OCI-LY1 (cell line): Measurements from ENCODE around the gene GFPT1.

Experiments used
- H2AFZ ChIP-seq: fragments of 200-600 bp; sonication (generic), shearing (Covaris generic); 2 replicates; pipeline ENCODE4 v1.6.0; 2014; ENCODE audit warnings: antibody characterized with exemption, mild to moderate bottlenecking, low read length
- H3F3A ChIP-seq: fragments of 200-600 bp; sonication (generic), shearing (Covaris generic); 2 replicates; pipeline ENCODE4 v1.6.0; 2014; ENCODE audit warnings: mild to moderate bottlenecking, antibody characterized with exemption, low read length, moderate library complexity; ENCODE audit not compliant: insufficient read depth
- H3K27ac ChIP-seq: fragments of 200-600 bp; sonication (generic); 2 replicates; pipeline ENCODE4 v1.5.1; 2014; ENCODE audit warnings: low read length, mixed run types, mild to moderate bottlenecking, low read depth; ENCODE audit not compliant: poor library complexity, severe bottlenecking
- H3K27me3 ChIP-seq: fragments of 200-600 bp; sonication (generic); 2 replicates; pipeline ENCODE4 v1.6.0; 2014; ENCODE audit warnings: antibody characterized with exemption, mild to moderate bottlenecking, low read length, moderate library complexity; ENCODE audit not compliant: insufficient read depth
- H3K36me3 ChIP-seq: fragments of 200-600 bp; sonication (generic); 2 replicates; pipeline ENCODE4 v1.6.1; 2014; ENCODE audit warnings: mild to moderate bottlenecking, antibody characterized with exemption, low read length, moderate library complexity, mixed read lengths; ENCODE audit not compliant: insufficient read depth
- H3K4me1 ChIP-seq: fragments of 200-600 bp; sonication (generic); 2 replicates; pipeline ENCODE4 v1.5.1; 2014; ENCODE audit warnings: mild to moderate bottlenecking, low read length, moderate library complexity; ENCODE audit not compliant: insufficient read depth, severe bottlenecking
- H3K4me2 ChIP-seq: fragments of 200-600 bp; sonication (generic), shearing (Covaris generic); 2 replicates; pipeline ENCODE4 v1.6.1; 2014; ENCODE audit warnings: low read length
- H3K4me3 ChIP-seq: fragments of 200-600 bp; sonication (generic); 2 replicates; pipeline ENCODE4 v1.5.1; 2014; ENCODE audit warnings: low read length, low read depth, mild to moderate bottlenecking, mixed read lengths; ENCODE audit not compliant: poor library complexity, severe bottlenecking
- H3K79me2 ChIP-seq: fragments of 200-600 bp; shearing (Covaris generic); 2 replicates; pipeline ENCODE4 v1.6.1; 2016; ENCODE audit warnings: mixed run types, low read length, mixed read lengths; ENCODE audit not compliant: insufficient read depth
- H3K9ac ChIP-seq: fragments of 200-600 bp; sonication (generic), shearing (Covaris generic); 2 replicates; pipeline ENCODE4 v1.6.1; 2014; ENCODE audit warnings: mild to moderate bottlenecking, low read length, mixed read lengths
- H3K9me2 ChIP-seq: fragments of 200-600 bp; sonication (generic), shearing (Covaris generic); 2 replicates; pipeline ENCODE4 v1.6.1; 2014; ENCODE audit warnings: low read depth, mild to moderate bottlenecking, low read length, mixed read lengths
- H3K9me3 ChIP-seq: fragments of 200-600 bp; shearing (Covaris generic); 2 replicates; pipeline ENCODE4 v1.6.1; 2014; ENCODE audit warnings: low read length, mixed read lengths
- H4K20me1 ChIP-seq: fragments of 200-600 bp; sonication (generic), shearing (Covaris generic); 2 replicates; pipeline ENCODE4 v1.6.0; 2016; ENCODE audit warnings: mild to moderate bottlenecking, low read length; ENCODE audit not compliant: insufficient read depth
- EZH2 ChIP-seq: fragments of 200-600 bp; sonication (generic), shearing (Covaris generic); IDR thresholded peaks from 2 replicates; pipeline ENCODE4 v1.8.0; 2017; ENCODE audit warnings: borderline replicate concordance, mixed run types, mild to moderate bottlenecking, antibody characterized with exemption, low read length, moderate library complexity, mixed read lengths
- TF ChIP-seq, protein P1 (sequence below): fragments of 200-600 bp; sonication (generic), shearing (Covaris generic); IDR thresholded peaks from 2 replicates; pipeline ENCODE4 v1.5.1; 2017; ENCODE audit warnings: mild to moderate bottlenecking, antibody characterized with exemption, low read length, moderate library complexity, mixed read lengths

Gene GFPT1

DNA sequence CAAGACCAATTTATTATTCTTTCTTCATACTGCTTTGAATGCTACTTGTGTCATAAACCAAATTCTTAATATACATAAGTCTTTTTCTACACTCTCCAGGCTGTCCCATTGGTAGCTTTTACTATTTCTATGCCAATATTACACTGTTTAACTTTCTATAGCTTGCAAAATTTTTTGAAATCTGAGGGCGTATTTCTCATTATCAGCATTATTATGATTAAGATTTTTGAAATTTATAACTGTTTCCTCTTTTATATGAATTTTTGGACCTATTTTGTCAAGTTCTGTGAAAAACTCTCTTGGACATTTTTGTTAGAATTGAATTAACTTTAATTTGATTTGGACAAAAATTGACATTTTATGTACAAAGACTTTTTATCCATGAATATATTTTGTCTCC lies 98.6 kb downstream of the GFPT1 start:
- Histone ChIP-seq H2AFZ (no peak overlapping the region), H3K4me1 (no peaks in the 10 kb centered on the region), H3K36me3 (no peaks in the 10 kb centered on the region), H3F3A (no peaks in the 10 kb centered on the region), H3K9ac (no peak overlapping the region), H3K4me3 (no peak overlapping the region), H3K9me3 (no peaks in the 10 kb centered on the region), H3K27ac (no peak overlapping the region), H3K79me2 (no peaks in the 10 kb centered on the region), H3K9me2 (no peaks in the 10 kb centered on the region), H3K4me2 (no peak overlapping the region), H3K27me3 (no peaks in the 10 kb centered on the region), H4K20me1 (no peaks in the 10 kb centered on the region)
- no peak for TF ChIP-seq EZH2
- TF ChIP-seq, protein P1, sequence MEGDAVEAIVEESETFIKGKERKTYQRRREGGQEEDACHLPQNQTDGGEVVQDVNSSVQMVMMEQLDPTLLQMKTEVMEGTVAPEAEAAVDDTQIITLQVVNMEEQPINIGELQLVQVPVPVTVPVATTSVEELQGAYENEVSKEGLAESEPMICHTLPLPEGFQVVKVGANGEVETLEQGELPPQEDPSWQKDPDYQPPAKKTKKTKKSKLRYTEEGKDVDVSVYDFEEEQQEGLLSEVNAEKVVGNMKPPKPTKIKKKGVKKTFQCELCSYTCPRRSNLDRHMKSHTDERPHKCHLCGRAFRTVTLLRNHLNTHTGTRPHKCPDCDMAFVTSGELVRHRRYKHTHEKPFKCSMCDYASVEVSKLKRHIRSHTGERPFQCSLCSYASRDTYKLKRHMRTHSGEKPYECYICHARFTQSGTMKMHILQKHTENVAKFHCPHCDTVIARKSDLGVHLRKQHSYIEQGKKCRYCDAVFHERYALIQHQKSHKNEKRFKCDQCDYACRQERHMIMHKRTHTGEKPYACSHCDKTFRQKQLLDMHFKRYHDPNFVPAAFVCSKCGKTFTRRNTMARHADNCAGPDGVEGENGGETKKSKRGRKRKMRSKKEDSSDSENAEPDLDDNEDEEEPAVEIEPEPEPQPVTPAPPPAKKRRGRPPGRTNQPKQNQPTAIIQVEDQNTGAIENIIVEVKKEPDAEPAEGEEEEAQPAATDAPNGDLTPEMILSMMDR = no peak

DNA sequence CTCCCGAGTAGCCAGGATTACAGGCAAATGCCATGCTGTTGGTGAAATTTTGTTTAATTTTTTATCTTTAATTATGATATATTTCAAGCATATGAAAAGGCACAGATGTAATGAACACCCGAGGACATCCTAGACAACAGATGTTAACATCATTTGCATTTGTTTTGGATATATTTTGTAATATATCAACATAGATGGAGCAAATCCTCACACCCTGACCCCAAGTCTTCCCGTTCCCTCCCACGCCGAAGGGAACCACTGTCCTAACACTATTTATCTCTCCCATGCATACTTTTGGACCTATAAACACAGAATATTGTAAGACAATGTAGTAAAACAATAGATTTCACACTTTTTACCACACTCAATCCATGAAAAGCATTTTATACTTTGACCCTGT lies 99.5 kb downstream of the GFPT1 start:
- Histone ChIP-seq H3K27me3 (no peaks in the 10 kb centered on the region), H3K4me1 (no peaks in the 10 kb centered on the region), H3K79me2 (no peaks in the 10 kb centered on the region), H3F3A (no peaks in the 10 kb centered on the region), H3K9ac (no peak overlapping the region), H2AFZ (no peak overlapping the region), H3K9me3 (no peaks in the 10 kb centered on the region), H4K20me1 (no peaks in the 10 kb centered on the region), H3K9me2 (no peaks in the 10 kb centered on the region), H3K36me3 (no peaks in the 10 kb centered on the region), H3K4me2 (no peak overlapping the region), H3K4me3 (no peak overlapping the region), H3K27ac (no peak overlapping the region)
- TF ChIP-seq, protein P1 = no peak
- TF ChIP-seq EZH2 = no peak

DNA sequence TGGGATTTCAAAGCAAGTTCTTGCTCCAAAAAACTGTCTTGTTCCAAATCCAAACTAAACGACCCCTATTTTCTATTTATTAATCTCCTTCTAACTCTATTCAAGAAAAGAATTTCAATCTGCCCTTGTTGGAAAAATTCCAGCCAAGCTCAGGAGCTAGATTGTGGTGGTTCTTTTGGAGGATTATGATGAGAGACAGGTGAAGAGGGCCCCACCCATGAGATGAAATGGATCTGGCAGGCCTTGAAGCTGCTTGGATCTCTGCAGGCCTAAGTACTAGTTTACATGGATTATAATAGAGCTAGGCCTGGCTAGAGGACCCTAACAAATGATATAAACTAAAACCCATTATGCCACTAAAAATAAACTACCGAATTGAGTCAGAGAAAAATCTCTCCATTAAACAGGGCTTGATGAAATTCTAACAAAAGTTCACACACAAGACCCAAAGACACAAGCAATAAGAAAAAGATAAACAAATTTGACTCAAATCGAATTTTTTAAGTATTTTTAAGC lies 101.6 kb downstream of the GFPT1 start:
- H3F3A ChIP-seq = no peaks in the 10 kb centered on the region
- no peaks in the 10 kb centered on the region for H3K9me3 ChIP-seq
- H3K9me2 ChIP-seq = no peaks in the 10 kb centered on the region
- TF ChIP-seq, protein P1 = no peak
- no peak for TF ChIP-seq EZH2
- H3K79me2 ChIP-seq = no peaks in the 10 kb centered on the region
- H3K27me3 ChIP-seq = no peaks in the 10 kb centered on the region
- H3K27ac ChIP-seq = no peak overlapping the region
- no peak overlapping the region for H3K4me2 ChIP-seq
- no peak overlapping the region for H2AFZ ChIP-seq
- no peaks in the 10 kb centered on the region for H3K4me1 ChIP-seq
- H3K9ac ChIP-seq = no peak overlapping the region
- H3K4me3 ChIP-seq = no peak overlapping the region
- H4K20me1 ChIP-seq = no peaks in the 10 kb centered on the region
- H3K36me3 ChIP-seq = no peaks in the 10 kb centered on the region
